BLaER1 (cell line): ENCODE data around the gene TRIM40.

Experiments used
- H3K27ac ChIP-seq: shearing (Covaris generic); formaldehyde crosslinking; 2 replicates; pipeline ENCODE4 v1.8.1; 2022
- H3K27me3 ChIP-seq: shearing (Covaris generic); formaldehyde crosslinking; 2 replicates; pipeline ENCODE4 v1.8.1; 2022
- H3K36me3 ChIP-seq: shearing (Covaris generic); formaldehyde crosslinking; 2 replicates; pipeline ENCODE4 v1.8.1; 2022
- H3K4me1 ChIP-seq: shearing (Covaris generic); formaldehyde crosslinking; 2 replicates; pipeline ENCODE4 v1.8.1; 2022
- H3K4me2 ChIP-seq: shearing (Covaris generic); formaldehyde crosslinking; 2 replicates; pipeline ENCODE4 v1.8.1; 2022
- H3K4me3 ChIP-seq: shearing (Covaris generic); formaldehyde crosslinking; 2 replicates; pipeline ENCODE4 v1.8.1; 2022
- H3K9ac ChIP-seq: shearing (Covaris generic); formaldehyde crosslinking; 2 replicates; pipeline ENCODE4 v1.8.1; 2022
- H3K9me3 ChIP-seq: shearing (Covaris generic); formaldehyde crosslinking; 2 replicates; pipeline ENCODE4 v1.8.1; 2022
- H4K20me1 ChIP-seq: shearing (Covaris generic); formaldehyde crosslinking; 2 replicates; pipeline ENCODE4 v1.8.1; 2022
- Cebpa-rat ChIP-seq: shearing (Covaris generic); IDR thresholded peaks from 2 replicates; pipeline ENCODE4 v1.8.1; 2022

Gene TRIM40

GRCh38 chr6:30100585-30101443 is 35.1 kb upstream of the TRIM40 start:
- H3K27me3 ChIP-seq: peaks cover 67% of the 10 kb centered on the region
- H3K9ac ChIP-seq: 0 out of 2 replicates have a peak overlapping the region, but pooled peaks have one; percentile 28
- H3K4me2 ChIP-seq: peak overlapping the region; percentile 97
- peak overlapping the region; percentile 65 for H3K4me3 ChIP-seq
- no peak for TF ChIP-seq Cebpa-rat
- H3K36me3 ChIP-seq: no peaks in the 10 kb centered on the region
- no peak overlapping the region for H3K27ac ChIP-seq
- H3K4me1 ChIP-seq: peaks cover 35% of the 10 kb centered on the region
- H4K20me1 ChIP-seq: peaks cover 10% of the 10 kb centered on the region; the same call in 1 of the 2 replicates
- no peaks in the 10 kb centered on the region for H3K9me3 ChIP-seq

GRCh38 chr6:30101444-30102413 is 34.2 kb upstream of the TRIM40 start:
- Histone ChIP-seq H3K36me3 (no peaks in the 10 kb centered on the region), H3K4me2 (peak overlapping the region; percentile 97), H3K9me3 (no peaks in the 10 kb centered on the region), H3K27ac (peak overlapping the region; percentile 36), H3K9ac (peak overlapping the region; percentile 49; the same call in 1 of the 2 replicates), H4K20me1 (peaks cover 10% of the 10 kb centered on the region; the same call in 1 of the 2 replicates), H3K4me1 (peaks cover 35% of the 10 kb centered on the region), H3K27me3 (peaks cover 67% of the 10 kb centered on the region), H3K4me3 (peak overlapping the region; percentile 65)
- TF ChIP-seq Cebpa-rat: no peak

DNA sequence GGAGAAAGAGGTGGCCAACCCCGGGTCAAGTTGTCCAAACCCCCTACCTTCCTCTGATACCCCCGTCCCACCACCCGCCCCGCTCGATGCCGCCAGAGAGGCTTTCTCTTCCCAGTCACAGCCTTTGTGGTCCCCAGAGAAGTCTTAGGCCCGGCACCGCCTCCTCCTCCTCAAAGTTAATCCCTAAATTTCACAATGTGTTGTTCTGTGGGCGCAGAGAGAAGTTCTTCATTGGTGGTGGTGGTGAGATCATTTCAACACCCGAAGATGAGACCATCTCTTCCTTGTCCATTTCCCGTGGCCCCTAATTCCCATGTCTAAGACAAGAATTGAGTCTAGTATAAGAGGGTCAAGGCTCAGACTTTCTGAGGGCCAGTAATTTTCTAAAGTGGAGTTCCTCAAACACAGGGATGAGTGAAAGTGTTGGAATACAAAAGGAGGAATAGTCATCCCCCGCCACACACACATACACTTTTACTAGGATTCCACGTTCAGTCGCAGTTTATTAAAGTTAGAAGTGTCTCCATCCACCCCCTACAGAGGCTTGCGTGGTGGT is 33.4 kb upstream of the TRIM40 start:
- Histone ChIP-seq H3K4me3 (peak overlapping the region; percentile 65), H3K4me2 (peak overlapping the region; percentile 97), H3K27me3 (peaks cover 59% of the 10 kb centered on the region), H3K36me3 (no peaks in the 10 kb centered on the region), H3K9me3 (no peaks in the 10 kb centered on the region), H3K27ac (peak overlapping the region; percentile 36), H4K20me1 (peaks cover 10% of the 10 kb centered on the region; the same call in 1 of the 2 replicates), H3K9ac (peak overlapping the region; percentile 49; the same call in 1 of the 2 replicates), H3K4me1 (peaks cover 36% of the 10 kb centered on the region)
- TF ChIP-seq Cebpa-rat: no peak

GRCh38 chr6:30102970-30103871 is 32.7 kb upstream of the TRIM40 start:
- TF ChIP-seq Cebpa-rat: no peak
- peaks cover 10% of the 10 kb centered on the region; the same call in 1 of the 2 replicates for H4K20me1 ChIP-seq
- no peaks in the 10 kb centered on the region for H3K36me3 ChIP-seq
- H3K9ac ChIP-seq: peak overlapping the region; percentile 56; the same call in 1 of the 2 replicates
- H3K4me1 ChIP-seq: peaks cover 40% of the 10 kb centered on the region
- peak overlapping the region; percentile 97 for H3K4me2 ChIP-seq
- H3K4me3 ChIP-seq: peak overlapping the region; percentile 65
- H3K27me3 ChIP-seq: peaks cover 52% of the 10 kb centered on the region
- H3K27ac ChIP-seq: no peak overlapping the region
- no peaks in the 10 kb centered on the region for H3K9me3 ChIP-seq

DNA sequence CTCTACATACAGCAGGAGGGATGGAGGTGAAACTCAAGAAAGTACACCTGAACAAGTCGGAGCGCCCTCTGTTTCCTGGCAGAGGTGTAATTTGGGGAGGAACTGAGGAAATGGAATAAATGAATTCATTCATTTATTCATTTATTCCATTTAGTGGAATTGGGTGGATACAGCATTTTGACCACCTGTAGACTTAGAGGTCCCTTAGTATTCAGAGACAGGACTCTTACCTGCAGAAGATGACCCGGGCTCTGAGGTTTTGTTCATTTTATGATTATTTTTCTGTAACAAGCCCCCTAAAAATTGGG is 32.1 kb upstream of the TRIM40 start:
- H3K36me3 ChIP-seq: no peaks in the 10 kb centered on the region
- H3K4me3 ChIP-seq: peak overlapping the region; percentile 65
- peaks cover 46% of the 10 kb centered on the region for H3K27me3 ChIP-seq
- H3K27ac ChIP-seq: no peak overlapping the region
- no peaks in the 10 kb centered on the region for H3K9me3 ChIP-seq
- H3K9ac ChIP-seq: peak overlapping the region; percentile 56; the same call in 1 of the 2 replicates
- peak overlapping the region; percentile 97 for H3K4me2 ChIP-seq
- peaks cover 10% of the 10 kb centered on the region; the same call in 1 of the 2 replicates for H4K20me1 ChIP-seq
- H3K4me1 ChIP-seq: peaks cover 40% of the 10 kb centered on the region
- TF ChIP-seq Cebpa-rat: no peak

DNA sequence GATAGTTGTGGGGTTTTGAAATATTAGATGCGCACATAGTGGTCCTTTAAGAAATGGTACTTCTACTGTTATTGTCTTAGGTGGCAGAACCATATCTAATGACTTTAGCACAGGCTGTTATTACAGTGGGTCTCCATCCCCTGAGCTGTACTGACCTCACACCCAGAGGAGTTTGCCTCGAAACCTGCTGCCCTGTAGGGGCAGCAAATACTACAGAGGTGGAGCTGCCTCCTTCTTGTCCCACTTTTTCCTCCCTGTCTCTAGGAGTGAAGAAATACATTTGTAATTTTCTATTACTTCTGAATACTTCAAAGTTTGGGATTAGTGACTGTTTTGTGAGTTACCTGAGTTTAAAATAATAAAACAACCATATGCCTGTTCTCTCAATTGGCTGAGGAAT is 31.3 kb upstream of the TRIM40 start:
- no peak for TF ChIP-seq Cebpa-rat
- Histone ChIP-seq H3K27me3 (peaks cover 38% of the 10 kb centered on the region), H3K4me1 (peaks cover 40% of the 10 kb centered on the region), H3K36me3 (no peaks in the 10 kb centered on the region), H3K9ac (no peak overlapping the region), H4K20me1 (peaks cover 10% of the 10 kb centered on the region; the same call in 1 of the 2 replicates), H3K27ac (no peak overlapping the region), H3K4me3 (no peak overlapping the region), H3K9me3 (no peaks in the 10 kb centered on the region), H3K4me2 (no peak overlapping the region)

GRCh38 chr6:30111266-30111856 is 24.6 kb upstream of the TRIM40 start:
- H3K36me3 ChIP-seq: no peaks in the 10 kb centered on the region
- TF ChIP-seq Cebpa-rat: no peak
- no peak overlapping the region for H3K4me3 ChIP-seq
- H3K9ac ChIP-seq: no peak overlapping the region
- peak overlapping the region; percentile 73 for H3K4me2 ChIP-seq
- H3K9me3 ChIP-seq: no peaks in the 10 kb centered on the region
- H3K27me3 ChIP-seq: peaks cover 5% of the 10 kb centered on the region; the same call in 1 of the 2 replicates
- no peaks in the 10 kb centered on the region for H4K20me1 ChIP-seq
- H3K4me1 ChIP-seq: peaks cover 30% of the 10 kb centered on the region
- H3K27ac ChIP-seq: no peak overlapping the region

DNA sequence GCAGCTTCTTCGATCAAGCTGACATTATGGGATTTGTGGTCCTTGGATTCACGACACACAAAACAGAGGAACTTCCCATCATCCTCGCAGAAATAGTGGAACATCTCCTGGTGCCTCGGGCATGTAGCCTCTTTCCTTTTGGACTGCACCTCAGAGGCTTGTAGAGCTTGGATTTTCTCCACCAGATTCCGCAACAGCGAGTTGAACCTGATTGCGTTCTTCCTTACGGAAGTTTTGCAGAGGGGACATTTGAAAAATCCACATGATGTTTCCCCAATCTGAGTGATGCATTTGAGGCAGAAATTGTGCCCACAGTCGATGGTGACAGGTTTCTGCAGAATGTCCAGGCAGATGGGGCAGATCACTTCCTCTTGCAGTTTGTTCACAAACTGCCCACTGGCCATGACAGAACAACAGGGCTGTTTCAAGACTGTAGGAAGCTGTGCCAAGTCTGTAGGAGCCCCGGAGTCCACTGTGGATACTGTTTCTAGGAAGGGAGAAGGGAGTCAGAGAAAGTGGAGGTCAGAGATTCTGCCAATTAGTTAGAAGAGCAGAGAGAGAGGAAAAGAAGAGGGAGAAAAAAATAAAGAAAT is 23.4 kb upstream of the TRIM40 start:
- H3K4me2 ChIP-seq: no peak overlapping the region

More for the DNA sequence above, 23.4 kb upstream of the TRIM40 start:
- Histone ChIP-seq H3K9me3 (no peaks in the 10 kb centered on the region), H3K4me1 (peaks cover 41% of the 10 kb centered on the region), H3K27me3 (peaks cover 5% of the 10 kb centered on the region; the same call in 1 of the 2 replicates), H3K9ac (no peak overlapping the region), H3K36me3 (no peaks in the 10 kb centered on the region), H3K4me3 (no peak overlapping the region), H4K20me1 (no peaks in the 10 kb centered on the region), H3K27ac (no peak overlapping the region)
- TF ChIP-seq Cebpa-rat: no peak
